GM18505 (cell line): ENCODE measurements around the gene CLCA1.

ENCODE experiments used
- ATAC-seq: cut with Tn5 transposase; IDR thresholded peaks from one replicate; pipeline ENCODE4 v1.9.1; 2021; ENCODE audit not compliant: unreplicated experiment
- POLR2A ChIP-seq: IDR thresholded peaks from 4 replicates; pipeline ENCODE4 v1.6.1; 2011; ENCODE audit warnings: borderline replicate concordance; ENCODE audit not compliant: insufficient read depth, insufficient read length; ENCODE audit errors: extremely low read depth

Gene CLCA1

DNA sequence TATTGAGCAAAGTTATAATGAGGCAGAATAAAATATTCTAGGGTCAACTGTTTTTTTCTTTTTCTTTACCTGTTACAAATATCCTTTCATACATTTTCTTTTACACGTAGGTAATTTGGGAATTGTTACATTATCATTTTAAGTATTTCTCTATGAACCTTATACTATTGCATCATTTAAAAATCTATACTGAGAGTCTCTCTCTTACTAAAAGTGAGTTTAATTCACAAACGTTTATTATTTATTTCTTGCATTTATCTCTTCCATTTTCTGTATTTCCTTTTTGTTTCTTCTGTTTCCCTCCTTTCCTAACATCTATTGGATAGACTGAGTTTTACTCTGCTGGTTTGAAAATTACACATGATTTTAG is 52.8 kb downstream of the CLCA1 start:
- no peak for ATAC-seq
- TF ChIP-seq POLR2A = no peak

GRCh38 chr1:86522240-86522639 is 53.5 kb downstream of the CLCA1 start:
- TF ChIP-seq POLR2A = no peak
- ATAC-seq = no peak

DNA sequence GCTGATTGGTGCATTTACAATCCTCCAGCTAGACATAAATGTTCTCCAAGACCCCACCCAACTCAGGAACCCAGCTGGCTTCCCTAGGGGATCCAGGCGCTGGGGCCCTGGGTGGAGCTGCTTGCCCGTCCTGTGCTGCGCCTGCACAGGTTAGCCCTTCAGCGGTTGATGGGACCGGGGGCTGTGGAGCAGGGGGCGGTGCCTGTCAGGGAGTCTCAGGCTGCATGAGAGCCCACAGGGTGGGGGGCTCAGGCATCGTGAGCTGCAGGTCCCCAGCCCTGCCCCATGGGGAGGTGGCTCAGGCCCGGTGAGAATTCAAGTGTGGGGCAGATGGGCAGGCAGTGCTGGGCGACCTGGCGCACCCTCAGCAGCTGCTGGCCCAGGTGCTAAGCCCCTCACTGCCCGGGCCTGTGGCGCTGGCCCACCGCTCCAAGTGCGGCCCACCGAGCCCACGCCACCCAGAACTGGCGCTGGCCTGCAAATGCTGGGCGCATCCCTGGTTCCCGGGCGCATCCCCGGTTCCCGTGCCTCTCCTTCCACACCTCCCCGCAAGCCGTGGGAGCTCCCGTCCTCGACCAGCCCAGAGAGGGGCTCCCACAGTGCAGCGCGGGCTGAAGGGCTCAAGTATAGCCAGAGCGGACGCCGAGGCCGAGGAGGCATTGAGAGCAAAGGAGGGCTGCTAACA is 55.1 kb downstream of the CLCA1 start:
- no peak for TF ChIP-seq POLR2A
- ATAC-seq = no peak

GRCh38 chr1:86527306-86527705 is 58.6 kb downstream of the CLCA1 start:
- no peak for TF ChIP-seq POLR2A
- ATAC-seq = no peak

GRCh38 chr1:86530211-86530845 is 61.6 kb downstream of the CLCA1 start:
- ATAC-seq = no peak

GRCh38 chr1:86537928-86538695 is 69.4 kb downstream of the CLCA1 start:
- no peak for ATAC-seq
- no peak for TF ChIP-seq POLR2A

More at GRCh38 chr1:86530211-86530845, 61.6 kb downstream of the CLCA1 start:
- no peak for TF ChIP-seq POLR2A

GRCh38 chr1:86538775-86539174 is 70.0 kb downstream of the CLCA1 start:
- TF ChIP-seq POLR2A = no peak
- ATAC-seq = no peak

GRCh38 chr1:86541859-86542258 is 73.1 kb downstream of the CLCA1 start:
- TF ChIP-seq POLR2A = no peak
- no peak for ATAC-seq

DNA sequence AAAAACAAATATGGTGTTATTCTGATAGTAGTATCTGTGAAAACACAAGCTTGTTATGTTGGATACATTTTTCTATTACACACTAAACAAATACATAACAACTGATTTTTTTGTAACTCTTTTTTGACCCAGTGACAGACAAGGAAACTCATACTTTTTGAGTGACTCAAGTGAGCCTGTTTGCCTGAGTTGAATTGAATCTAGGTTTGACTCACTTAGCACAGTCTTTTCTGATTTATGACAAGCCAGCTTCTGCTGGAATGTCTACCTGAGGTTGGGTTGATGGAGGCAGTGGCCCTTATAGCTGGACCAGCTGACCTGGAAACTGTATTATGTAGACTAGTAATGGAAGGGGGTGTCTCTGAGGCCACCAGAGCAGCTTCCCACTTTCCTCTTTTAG is 73.9 kb downstream of the CLCA1 start:
- ATAC-seq = no peak

GRCh38 chr1:86546787-86547221 is 78.1 kb downstream of the CLCA1 start, which contains the start of gene CLCA4:
Gene CLCA4 (plus strand): TSS chr1:86547078. CDS start chr1:86547120, 42 bp downstream.
- TF ChIP-seq POLR2A = no peak
- ATAC-seq = no peak

More for the DNA sequence above, 73.9 kb downstream of the CLCA1 start:
- no peak for TF ChIP-seq POLR2A

- TF ChIP-seq POLR2A = no peak
These were observed 80.1 kb downstream of the CLCA1 start for GRCh38 chr1:86548839-86549238.

More at GRCh38 chr1:86548839-86549238, 80.1 kb downstream of the CLCA1 start:
- no peak for ATAC-seq
